Uterus (tissue), 4 donors: ENCODE measurements around the gene TPD52L2. TPM values are rescaled to one million over a fixed set of nuclear protein-coding genes. Genes with fewer than 3 reads are reported as not detected.
"Not testable (repeated sequence)": the region's sequence is repeated elsewhere in the genome, so short reads cannot be mapped to it uniquely, and the experiment has no call there.

ENCODE experiments used
- DNase-seq, 2 donors: peaks; one replicate each; pipeline ENCODE4 v3.0.0-alpha.2; 2019 to 2020
- H3K27ac ChIP-seq, 2 donors: fragments of 200-600 bp; sonication (generic); 1 replicate in 1 of 2; 2 replicates in 1 of 2; pipeline ENCODE4 v1.5.1; 2016 to 2018
- H3K27me3 ChIP-seq, 2 donors: fragments of 200-600 bp; sonication (generic); one replicate each; pipeline ENCODE4 v1.5.1; 2018 to 2019; ENCODE audit warnings: control low read depth in 1 of 2
- H3K36me3 ChIP-seq, 2 donors: fragments of 200-600 bp; sonication (generic); one replicate each; pipeline ENCODE4 v1.5.1; 2019; ENCODE audit warnings: control low read depth in 1 of 2
- H3K4me1 ChIP-seq, 2 donors: fragments of 200-600 bp; sonication (generic); one replicate each; pipeline ENCODE4 v1.5.1; 2018 to 2019; ENCODE audit warnings: control low read depth in 1 of 2
- H3K4me3 ChIP-seq, 2 donors: fragments of 200-600 bp; sonication (generic); 1 replicate in 1 of 2; 2 replicates in 1 of 2; pipeline ENCODE4 v1.5.1; 2018 to 2019; ENCODE audit warnings: mild to moderate bottlenecking in 1 of 2
- H3K9me3 ChIP-seq, 2 donors: fragments of 200-600 bp; sonication (generic); one replicate each; pipeline ENCODE4 v1.5.1; 2019; ENCODE audit warnings: control low read depth in 1 of 2
- POLR2A ChIP-seq, 2 donors: fragments of 450-650 bp; IDR thresholded peaks; one replicate each; pipeline ENCODE4 v1.6.1; 2016; ENCODE audit warnings: antibody characterized with exemption in 2 of 2, mild to moderate bottlenecking in 1 of 2, moderate library complexity in 1 of 2
- intact Hi-C: fragments of 100-400 bp; cut with DNase I; formaldehyde crosslinking; loops from one replicate; pipeline ENCODE4 v1.15.1; 2023; ENCODE audit warnings: low total_unique reads
- total RNA-seq, 4 donors: library from RNA; depleted of rRNA in 3 of 4; stranded (reverse); fragments of >200 nt in 3 of 4; gene quantifications; one replicate each; pipeline versions ENCODE4 v1.1.0 to v1.2.4, GENCODE V29; 2014 to 2023
- TF ChIP-seq, protein P1 (sequence below), 4 experiments: fragments of 200-600 bp in 2 of 4; fragments of 450-650 bp in 2 of 4; sonication (generic) in 2 of 4; IDR thresholded peaks; one replicate each; pipeline ENCODE4 v1.5.1; 2016 to 2019; ENCODE audit warnings: antibody characterized with exemption in 4 of 4, mild to moderate bottlenecking in 2 of 4, moderate library complexity in 1 of 4
- donor health status: DM: yes; HTN: yes; CAD: no.

The TPD52L2 gene
- total RNA-seq, 4 donors from 2014 or later, result 44.1 to 77.8 (median 62.0) TPM

DNA sequence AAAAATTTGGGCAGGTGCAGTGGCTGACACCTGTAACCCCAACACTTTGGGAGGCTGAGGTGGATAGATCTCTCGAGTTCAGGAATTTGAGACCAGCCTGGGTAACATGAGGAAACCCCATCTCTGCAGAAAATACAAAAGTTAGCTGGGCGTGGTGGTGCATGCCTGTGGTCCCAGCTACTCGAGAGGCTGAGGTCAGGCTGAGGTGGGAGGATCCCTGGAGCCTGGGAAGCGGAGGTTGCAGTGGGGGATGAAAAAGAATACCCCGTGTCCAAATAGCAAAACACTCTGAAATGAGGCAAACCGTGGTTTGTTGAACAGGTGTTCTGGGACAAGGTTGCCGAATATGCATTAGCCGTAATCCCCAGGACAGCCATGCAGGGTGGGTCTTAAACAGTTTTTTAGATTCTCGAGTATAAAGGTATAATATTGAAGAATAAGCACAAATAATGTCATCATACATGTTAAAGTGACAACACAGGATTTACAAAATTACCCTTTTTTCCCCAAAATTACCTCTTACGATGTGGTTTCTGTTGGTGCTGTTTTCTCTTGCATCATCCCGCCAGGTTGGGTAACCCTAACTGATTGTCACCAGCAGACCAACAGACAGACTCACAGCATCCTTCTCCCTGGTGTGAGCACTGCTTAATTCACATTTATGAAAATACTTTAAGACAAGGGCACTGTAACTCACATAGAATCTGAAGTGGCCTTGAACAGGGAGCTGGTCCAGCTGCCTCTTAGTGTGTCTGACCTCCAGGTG lies 38.9 kb downstream of the TPD52L2 start:
- TF ChIP-seq POLR2A (IDR thresholded peaks at IDR 0.05), result no peak
- TF ChIP-seq, protein P1, sequence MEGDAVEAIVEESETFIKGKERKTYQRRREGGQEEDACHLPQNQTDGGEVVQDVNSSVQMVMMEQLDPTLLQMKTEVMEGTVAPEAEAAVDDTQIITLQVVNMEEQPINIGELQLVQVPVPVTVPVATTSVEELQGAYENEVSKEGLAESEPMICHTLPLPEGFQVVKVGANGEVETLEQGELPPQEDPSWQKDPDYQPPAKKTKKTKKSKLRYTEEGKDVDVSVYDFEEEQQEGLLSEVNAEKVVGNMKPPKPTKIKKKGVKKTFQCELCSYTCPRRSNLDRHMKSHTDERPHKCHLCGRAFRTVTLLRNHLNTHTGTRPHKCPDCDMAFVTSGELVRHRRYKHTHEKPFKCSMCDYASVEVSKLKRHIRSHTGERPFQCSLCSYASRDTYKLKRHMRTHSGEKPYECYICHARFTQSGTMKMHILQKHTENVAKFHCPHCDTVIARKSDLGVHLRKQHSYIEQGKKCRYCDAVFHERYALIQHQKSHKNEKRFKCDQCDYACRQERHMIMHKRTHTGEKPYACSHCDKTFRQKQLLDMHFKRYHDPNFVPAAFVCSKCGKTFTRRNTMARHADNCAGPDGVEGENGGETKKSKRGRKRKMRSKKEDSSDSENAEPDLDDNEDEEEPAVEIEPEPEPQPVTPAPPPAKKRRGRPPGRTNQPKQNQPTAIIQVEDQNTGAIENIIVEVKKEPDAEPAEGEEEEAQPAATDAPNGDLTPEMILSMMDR (IDR thresholded peaks at IDR 0.05), result no peak
- Histone ChIP-seq H3K27ac (no peak overlapping the region), H3K27me3 (no peaks in the 10 kb centered on the region), H3K4me3 (no peak overlapping the region), H3K9me3 (no peaks in the 10 kb centered on the region), H3K36me3 (no peaks in the 10 kb centered on the region), H3K4me1 (no peaks in the 10 kb centered on the region)
- intact Hi-C loops, result no loop called here
- no peak for DNase-seq

DNA sequence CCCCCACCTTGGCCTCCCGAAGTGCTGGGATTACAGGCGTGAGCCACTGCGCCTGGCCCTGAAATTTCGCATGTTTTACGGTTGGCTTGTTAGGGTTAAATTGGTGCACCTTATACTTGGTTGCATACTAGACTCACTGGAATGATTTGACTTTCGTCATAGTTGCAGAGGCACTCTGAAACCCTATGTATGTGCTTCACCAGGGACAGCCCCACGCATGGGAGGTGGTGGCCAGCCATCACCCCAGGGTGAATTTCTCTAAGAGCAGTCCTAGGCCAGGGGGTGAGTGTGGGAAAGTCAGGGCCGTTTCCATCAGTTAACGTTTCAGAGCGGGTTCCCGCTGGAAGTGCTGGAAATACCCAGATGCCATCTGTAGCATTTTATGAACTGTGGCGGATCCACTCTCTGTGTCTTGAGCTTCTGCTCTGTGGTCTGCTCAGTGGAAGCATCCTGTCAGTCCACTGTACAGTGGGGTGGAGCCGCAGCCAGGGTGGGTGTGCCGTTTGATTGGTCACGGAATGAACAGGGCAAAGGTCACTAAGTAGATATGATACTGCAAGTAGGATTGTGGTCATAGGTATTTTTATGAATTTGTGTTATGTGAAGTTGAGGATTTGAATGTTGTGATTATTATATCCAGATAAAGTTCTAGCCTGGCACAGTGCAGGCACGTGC lies 43.1 kb downstream of the TPD52L2 start:
- H3K27me3 ChIP-seq, result no peaks in the 10 kb centered on the region
- no peak overlapping the region for H3K27ac ChIP-seq
- no peak overlapping the region for H3K4me3 ChIP-seq
- no peaks in the 10 kb centered on the region for H3K36me3 ChIP-seq
- no peaks in the 10 kb centered on the region for H3K4me1 ChIP-seq
- TF ChIP-seq, protein P1 (IDR thresholded peaks at IDR 0.05), result no peak
- no peak for TF ChIP-seq POLR2A (IDR thresholded peaks at IDR 0.05)
- intact Hi-C loops, result no loop called here
- no peaks in the 10 kb centered on the region for H3K9me3 ChIP-seq
- no peak for DNase-seq

DNA sequence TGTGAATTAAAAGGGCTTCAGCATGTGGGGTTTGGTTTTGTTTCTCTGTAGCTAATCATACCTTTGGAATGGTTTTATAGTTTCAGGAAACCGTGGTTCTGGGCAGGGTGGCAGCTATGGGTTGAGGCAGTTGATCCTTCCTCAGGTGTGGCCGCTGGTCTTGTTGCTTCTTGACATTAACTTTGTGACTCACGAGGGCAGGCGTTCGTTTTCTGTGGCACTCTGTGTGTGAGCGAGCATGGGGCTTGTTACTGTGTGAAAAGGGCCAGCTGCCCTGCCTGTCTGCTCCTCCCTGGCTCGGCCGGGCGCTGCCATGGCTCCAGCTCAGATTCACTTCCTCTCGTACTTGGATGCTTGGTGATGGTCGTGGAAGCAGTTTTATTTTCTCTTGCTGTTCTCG lies 46.1 kb downstream of the TPD52L2 start:
- no peak overlapping the region for H3K4me3 ChIP-seq
- no peaks in the 10 kb centered on the region for H3K9me3 ChIP-seq
- no peaks in the 10 kb centered on the region for H3K36me3 ChIP-seq
- H3K4me1 ChIP-seq, result no peaks in the 10 kb centered on the region
- intact Hi-C loops, result no loop called here
- TF ChIP-seq, protein P1 (IDR thresholded peaks at IDR 0.05), result no peak
- no peak for TF ChIP-seq POLR2A (IDR thresholded peaks at IDR 0.05)
- H3K27me3 ChIP-seq, result no peaks in the 10 kb centered on the region
- no peak overlapping the region for H3K27ac ChIP-seq
- no peak for DNase-seq

DNA sequence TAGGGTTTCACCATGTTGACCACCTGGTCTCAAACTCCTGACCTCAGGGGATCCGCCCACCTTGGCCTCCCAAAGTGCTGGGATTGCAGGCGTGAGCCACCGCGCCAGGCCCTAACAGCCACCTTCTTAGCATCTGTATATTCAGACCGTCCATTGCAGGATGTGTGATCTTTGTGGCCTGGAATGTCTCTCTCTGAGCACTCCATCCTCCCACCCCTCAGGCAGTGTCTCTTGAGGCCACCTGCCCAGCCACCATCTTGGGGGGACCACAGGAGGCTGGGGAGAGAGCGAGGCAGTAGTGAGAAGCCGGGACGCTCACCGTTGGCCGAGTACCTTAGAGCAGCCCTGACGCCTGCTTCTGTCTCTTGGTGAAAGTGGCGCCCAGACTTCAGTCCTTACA lies 48.7 kb downstream of the TPD52L2 start:
- no peaks in the 10 kb centered on the region for H3K27me3 ChIP-seq
- no peak overlapping the region for H3K4me3 ChIP-seq
- no peaks in the 10 kb centered on the region for H3K4me1 ChIP-seq
- H3K36me3 ChIP-seq, result no peaks in the 10 kb centered on the region
- intact Hi-C loops, result no loop called here
- H3K9me3 ChIP-seq, result peaks cover 0 to 3% of the 10 kb centered on the region in 2 donors
- TF ChIP-seq, protein P1 (IDR thresholded peaks at IDR 0.05), result no peak
- no peak for DNase-seq
- no peak overlapping the region for H3K27ac ChIP-seq

DNA sequence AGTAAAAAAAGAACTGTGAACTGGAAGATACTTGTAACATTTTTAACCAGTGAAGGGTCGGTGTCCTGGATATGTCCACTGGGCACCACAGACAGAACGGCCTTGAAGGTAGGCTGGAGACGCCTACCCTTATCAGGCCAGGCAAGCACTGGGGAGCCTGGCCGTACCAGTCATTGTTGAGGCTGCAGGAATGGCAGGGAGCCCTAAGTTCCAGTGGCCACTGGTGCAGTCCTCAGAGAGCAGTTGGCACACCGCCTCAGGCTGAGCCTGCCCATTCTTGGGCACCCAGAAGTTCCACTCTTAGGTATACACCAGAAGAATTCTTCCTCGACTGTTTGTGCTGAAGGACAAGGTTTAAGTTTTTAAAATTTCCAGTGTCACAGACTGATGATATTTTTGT lies 50.4 kb downstream of the TPD52L2 start:
- H3K9me3 ChIP-seq, result peaks cover 0 to 3% of the 10 kb centered on the region in 2 donors
- no peak overlapping the region for H3K4me3 ChIP-seq
- intact Hi-C loops, result no loop called here
- DNase-seq, result no peak
- TF ChIP-seq, protein P1 (IDR thresholded peaks at IDR 0.05), result no peak
- no peak for TF ChIP-seq POLR2A (IDR thresholded peaks at IDR 0.05)
- H3K4me1 ChIP-seq, result no peaks in the 10 kb centered on the region
- H3K27me3 ChIP-seq, result no peaks in the 10 kb centered on the region
- no peaks in the 10 kb centered on the region for H3K36me3 ChIP-seq
- no peak overlapping the region for H3K27ac ChIP-seq

DNA sequence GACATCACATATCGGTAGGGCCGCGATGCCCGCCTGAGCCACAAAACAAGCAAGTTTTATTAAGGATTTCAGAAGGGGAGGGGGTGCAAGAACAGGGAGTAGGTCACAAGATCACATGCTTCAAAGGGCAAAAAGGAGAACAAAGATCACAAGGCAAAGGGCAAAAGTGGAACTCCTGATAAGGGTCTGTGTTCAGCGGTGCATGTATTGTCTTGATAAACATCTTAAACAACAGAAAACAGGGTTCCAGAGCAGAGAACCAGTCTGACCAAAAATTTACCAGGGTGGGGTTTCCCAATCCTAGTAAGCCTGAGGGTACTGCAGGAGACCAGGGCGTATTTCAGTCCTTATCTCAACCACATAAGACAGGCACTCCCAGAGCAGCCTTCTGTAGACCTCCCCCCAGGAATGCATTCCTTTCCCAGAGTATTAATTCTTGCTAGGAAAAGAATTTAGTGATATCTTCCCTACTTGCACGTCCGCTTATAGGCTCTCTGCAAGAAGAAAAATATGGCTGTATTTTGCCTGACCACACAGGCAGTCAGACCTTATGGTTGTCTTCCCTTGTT lies 51.4 kb downstream of the TPD52L2 start:
- H3K27ac ChIP-seq, intact Hi-C loops, H3K27me3 ChIP-seq, DNase-seq, H3K36me3 ChIP-seq, H3K4me3 ChIP-seq, H3K9me3 ChIP-seq, H3K4me1 ChIP-seq: not testable (repeated sequence)
